ENCODE measurements around the gene PCDHGB1.

DNA sequence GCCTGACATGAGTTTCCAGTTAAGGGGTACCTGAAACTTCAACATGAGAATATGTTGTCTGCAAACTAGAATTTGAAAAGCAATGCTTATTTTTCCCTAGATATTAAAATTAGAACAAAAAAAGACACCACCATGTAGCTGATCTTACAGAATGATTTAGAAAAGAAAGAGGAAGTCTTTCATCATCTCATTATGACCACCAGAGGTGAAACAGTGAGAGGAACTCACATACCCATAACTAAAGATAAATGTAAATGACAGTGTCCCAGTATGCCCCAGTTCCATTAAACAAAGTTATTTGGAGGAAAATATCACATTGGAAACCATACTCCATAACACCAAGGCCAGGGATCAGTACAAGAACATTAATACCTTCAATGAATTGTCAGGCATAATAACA lies 36.2 kb upstream of the PCDHGB1 start:
- TF ChIP-seq, protein P1, sequence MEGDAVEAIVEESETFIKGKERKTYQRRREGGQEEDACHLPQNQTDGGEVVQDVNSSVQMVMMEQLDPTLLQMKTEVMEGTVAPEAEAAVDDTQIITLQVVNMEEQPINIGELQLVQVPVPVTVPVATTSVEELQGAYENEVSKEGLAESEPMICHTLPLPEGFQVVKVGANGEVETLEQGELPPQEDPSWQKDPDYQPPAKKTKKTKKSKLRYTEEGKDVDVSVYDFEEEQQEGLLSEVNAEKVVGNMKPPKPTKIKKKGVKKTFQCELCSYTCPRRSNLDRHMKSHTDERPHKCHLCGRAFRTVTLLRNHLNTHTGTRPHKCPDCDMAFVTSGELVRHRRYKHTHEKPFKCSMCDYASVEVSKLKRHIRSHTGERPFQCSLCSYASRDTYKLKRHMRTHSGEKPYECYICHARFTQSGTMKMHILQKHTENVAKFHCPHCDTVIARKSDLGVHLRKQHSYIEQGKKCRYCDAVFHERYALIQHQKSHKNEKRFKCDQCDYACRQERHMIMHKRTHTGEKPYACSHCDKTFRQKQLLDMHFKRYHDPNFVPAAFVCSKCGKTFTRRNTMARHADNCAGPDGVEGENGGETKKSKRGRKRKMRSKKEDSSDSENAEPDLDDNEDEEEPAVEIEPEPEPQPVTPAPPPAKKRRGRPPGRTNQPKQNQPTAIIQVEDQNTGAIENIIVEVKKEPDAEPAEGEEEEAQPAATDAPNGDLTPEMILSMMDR (IDR thresholded peaks at IDR 0.05) = no peak
- TF ChIP-seq POLR2A (IDR thresholded peaks at IDR 0.05) = no peak
- TF ChIP-seq POLR2AphosphoS5 (IDR thresholded peaks at IDR 0.05) = no peak
- TF ChIP-seq EP300 (IDR thresholded peaks at IDR 0.05) = no peak
